A549 (cell line): ENCODE results near the gene NOPCHAP1. TPM values are rescaled to one million over a fixed set of nuclear protein-coding genes. Genes with fewer than 3 reads are reported as not detected.

Experiments used
- ATAC-seq, 2 experiments: fragments of 200-7000 bp in 1 of 2; fragments of >200 bp in 1 of 2; cut with Nextera tagmentation in 1 of 2; cut with Tn5 transposase in 1 of 2; 3 replicates each; pipeline versions ENCODE4 v1.8.0 to v1.9.1; 2018 to 2020; ENCODE audit warnings: mild to moderate bottlenecking in 1 of 2, moderate library complexity in 1 of 2
- CTCF ChIA-PET: fragments of 300-600 bp; sonication (Branson Sonifier 250); formaldehyde crosslinking; extraction: SDS; loops from one replicate; lab custom pipeline; 2021; ENCODE audit warnings: antibody characterized with exemption, inconsistent platforms; lab: Yijun Ruan, JAX
- POLR2A ChIA-PET: fragments of 350-600 bp; formaldehyde crosslinking; extraction: SDS; loops from one replicate; lab custom pipeline; 2021; ENCODE audit warnings: antibody characterized with exemption, inconsistent platforms; lab: Yijun Ruan, JAX
- DNase-seq, 2 experiments: peaks; one replicate each; pipeline versions ENCODE4 v3.0.0 to v3.0.0-alpha.2; 2011 to 2016; ENCODE audit warnings: low read depth in 1 of 2, low spot score in 1 of 2
- FAIRE-seq: peaks from 2 replicates; lab custom pipeline; 2011; peaks lifted over from hg19 to GRCh38; lab: Jason Lieb, UNC
- H3K27ac ChIP-seq, 2 experiments: fragments of >200 bp; sonication (Bioruptor Twin); formaldehyde crosslinking; 3 replicates each; pipeline ENCODE4 v1.5.1; 2016 to 2017
- H3K4me1 ChIP-seq: fragments of >200 bp; sonication (Bioruptor Twin); formaldehyde crosslinking; 3 replicates; pipeline ENCODE4 v1.6.1; 2016
- H3K4me2 ChIP-seq: fragments of >200 bp; sonication (Bioruptor Twin); formaldehyde crosslinking; 3 replicates; pipeline ENCODE4 v1.6.1; 2016
- H3K4me3 ChIP-seq: fragments of >200 bp; sonication (Bioruptor Twin); formaldehyde crosslinking; 3 replicates; pipeline ENCODE4 v1.5.1; 2016
- H3K9me3 ChIP-seq: fragments of >200 bp; sonication (Bioruptor Twin); formaldehyde crosslinking; 3 replicates; pipeline ENCODE4 v1.6.1; 2016
- CBX2 ChIP-seq: fragments of 200-600 bp; sonication (generic); IDR thresholded peaks from 2 replicates; pipeline ENCODE4 v1.6.1; 2016; ENCODE audit warnings: low read depth, mild to moderate bottlenecking, borderline replicate concordance
- CHD2 ChIP-seq: fragments of 150-350 bp; IDR thresholded peaks from 2 replicates; pipeline ENCODE4 v1.6.1; 2014; ENCODE audit warnings: low read length; ENCODE audit not compliant: partially characterized antibody
- CHD4 ChIP-seq: fragments of 200-600 bp; sonication (generic); IDR thresholded peaks from 2 replicates; pipeline ENCODE4 v1.6.1; 2016; ENCODE audit warnings: antibody characterized with exemption, mild to moderate bottlenecking, borderline replicate concordance
- EHF ChIP-seq: fragments of 250-450 bp; sonication (Bioruptor Pico); IDR thresholded peaks from 2 replicates; pipeline ENCODE4 v1.5.0; 2020; ENCODE audit warnings: mild to moderate bottlenecking
- GATA3 ChIP-seq: IDR thresholded peaks from 2 replicates; pipeline ENCODE4 v1.6.1; 2012; ENCODE audit warnings: borderline replicate concordance
- HEYL ChIP-seq: fragments of 250-450 bp; sonication (Bioruptor Pico); IDR thresholded peaks from 2 replicates; pipeline ENCODE4 v1.8.0; 2021; ENCODE audit warnings: mild to moderate bottlenecking, moderate library complexity
- HOXA7 ChIP-seq: fragments of 250-450 bp; sonication (Bioruptor Pico); IDR thresholded peaks from 2 replicates; pipeline ENCODE4 v1.5.0; 2020; ENCODE audit warnings: mild to moderate bottlenecking, moderate library complexity
- HOXB13 ChIP-seq: fragments of 250-450 bp; sonication (Bioruptor Pico); IDR thresholded peaks from 2 replicates; pipeline ENCODE4 v1.5.0; 2020; ENCODE audit warnings: low read depth, mild to moderate bottlenecking, moderate library complexity
- HOXB5 ChIP-seq: fragments of 250-450 bp; sonication (Bioruptor Pico); IDR thresholded peaks from 2 replicates; pipeline ENCODE4 v1.5.0; 2020; ENCODE audit warnings: mild to moderate bottlenecking, moderate library complexity
- POLR2A ChIP-seq: IDR thresholded peaks from 2 replicates; pipeline ENCODE4 v1.6.1; 2012; ENCODE audit warnings: mild to moderate bottlenecking, low read length
- RAD21 ChIP-seq, 2 experiments: fragments of >200 bp in 1 of 2; sonication (Bioruptor Twin) in 1 of 2; formaldehyde crosslinking in 1 of 2; IDR thresholded peaks in 1 of 2; conservative IDR thresholded peaks in 1 of 2; 2 replicates in 1 of 2; 3 replicates in 1 of 2; pipeline ENCODE4 v1.6.1; 2012 to 2018; ENCODE audit warnings: inconsistent platforms in 1 of 2
- TFCP2L1 ChIP-seq: fragments of 250-450 bp; sonication (Bioruptor Pico); IDR thresholded peaks from 2 replicates; pipeline ENCODE4 v1.5.0; 2021; ENCODE audit warnings: mild to moderate bottlenecking
- WGBS: methylation state at CpG from one replicate; pipeline ENCODE4 v1.1.6; 2017; ENCODE audit errors: missing lambda C conversion rate; 5-methylcytosine and 5-hydroxymethylcytosine counted together
- polyA plus RNA-seq, 4 experiments: library from polyadenylated mRNA; depleted of rRNA in 3 of 4; stranded (reverse); fragments of >200 nt; fragmentation: RNase III in 1 of 4; extraction: RNeasy Plus Mini Kit Qiagen cat#74134 plus additional on column Dnase treatment in 1 of 4; gene quantifications; 2 replicates in 3 of 4; 3 replicates in 1 of 4; pipeline ENCODE4 v1.2.3, GENCODE V29; 2011 to 2017
- TF ChIP-seq, protein P1 (sequence below): IDR thresholded peaks from 2 replicates; pipeline ENCODE4 v1.6.1; 2012; ENCODE audit warnings: low read depth, borderline replicate concordance
- TF ChIP-seq, protein P2 (sequence below): fragments of 450-650 bp; IDR thresholded peaks from 2 replicates; pipeline ENCODE4 v1.6.1; 2014; ENCODE audit warnings: antibody characterized with exemption
- TF ChIP-seq, protein P3 (sequence below): fragments of >200 bp; sonication (Bioruptor Twin); formaldehyde crosslinking; IDR thresholded peaks from 3 replicates; pipeline ENCODE4 v1.6.1; 2016
- TF ChIP-seq, protein P4 (sequence below): IDR thresholded peaks from 2 replicates; pipeline ENCODE4 v1.6.1; 2012
- TF ChIP-seq, protein P5 (sequence below): fragments of 250-450 bp; sonication (Bioruptor Pico); IDR thresholded peaks from 2 replicates; pipeline ENCODE4 v1.5.0; 2020; ENCODE audit warnings: low read depth, mild to moderate bottlenecking, moderate library complexity
- TF ChIP-seq, protein P6 (sequence below): fragments of >200 bp; sonication (Bioruptor Twin); formaldehyde crosslinking; IDR thresholded peaks from 3 replicates; pipeline ENCODE4 v1.5.1; 2016
- TF ChIP-seq, protein P7 (sequence below): IDR thresholded peaks from 2 replicates; pipeline ENCODE4 v1.6.1; 2012
- TF ChIP-seq, protein P8 (sequence below): fragments of >200 bp; sonication (Bioruptor Twin); formaldehyde crosslinking; IDR thresholded peaks from 2 replicates; pipeline ENCODE4 v1.6.1; 2016

NOPCHAP1 gene
- polyA plus RNA-seq, 2 of the 4 experiments (the other 2 are of a cell fraction), result 21.7 to 29.5 TPM

DNA sequence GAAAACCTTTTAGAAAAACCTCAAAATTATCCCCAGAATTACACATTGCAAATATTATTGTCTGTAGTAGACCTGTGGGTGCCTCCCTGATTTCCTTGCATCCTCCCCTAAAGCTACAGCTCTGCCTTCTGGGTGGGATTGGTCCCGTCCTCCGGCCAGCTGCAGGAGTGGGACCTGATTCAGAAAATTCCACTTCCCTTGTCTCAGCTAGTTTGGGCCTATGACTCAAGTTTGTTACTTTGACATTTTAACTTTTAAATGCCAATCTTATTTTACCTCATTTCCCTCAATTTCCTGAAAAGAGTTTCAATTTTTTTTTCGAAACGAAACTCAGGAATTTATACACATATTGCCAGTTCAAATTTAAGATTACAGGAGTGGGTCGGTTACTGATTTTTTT is 14.8 kb upstream of the NOPCHAP1 start:
- H3K4me2 ChIP-seq, result no peak overlapping the region
- no peak for DNase-seq
- no peak overlapping the region for H3K27ac ChIP-seq
- H3K4me1 ChIP-seq, result no peaks in the 10 kb centered on the region
- ATAC-seq, result no peak
- TF ChIP-seq HEYL (CRISPR knock-in tag) (no peak), EHF (no peak), HOXB13 (no peak), GATA3 (no peak), CHD2 (no peak), TFCP2L1 (CRISPR knock-in tag) (no peak)
- TF ChIP-seq, protein P1, sequence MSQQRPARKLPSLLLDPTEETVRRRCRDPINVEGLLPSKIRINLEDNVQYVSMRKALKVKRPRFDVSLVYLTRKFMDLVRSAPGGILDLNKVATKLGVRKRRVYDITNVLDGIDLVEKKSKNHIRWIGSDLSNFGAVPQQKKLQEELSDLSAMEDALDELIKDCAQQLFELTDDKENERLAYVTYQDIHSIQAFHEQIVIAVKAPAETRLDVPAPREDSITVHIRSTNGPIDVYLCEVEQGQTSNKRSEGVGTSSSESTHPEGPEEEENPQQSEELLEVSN, result no peak
- TF ChIP-seq, protein P2, sequence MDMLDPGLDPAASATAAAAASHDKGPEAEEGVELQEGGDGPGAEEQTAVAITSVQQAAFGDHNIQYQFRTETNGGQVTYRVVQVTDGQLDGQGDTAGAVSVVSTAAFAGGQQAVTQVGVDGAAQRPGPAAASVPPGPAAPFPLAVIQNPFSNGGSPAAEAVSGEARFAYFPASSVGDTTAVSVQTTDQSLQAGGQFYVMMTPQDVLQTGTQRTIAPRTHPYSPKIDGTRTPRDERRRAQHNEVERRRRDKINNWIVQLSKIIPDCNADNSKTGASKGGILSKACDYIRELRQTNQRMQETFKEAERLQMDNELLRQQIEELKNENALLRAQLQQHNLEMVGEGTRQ, result no peak
- TF ChIP-seq, protein P3, sequence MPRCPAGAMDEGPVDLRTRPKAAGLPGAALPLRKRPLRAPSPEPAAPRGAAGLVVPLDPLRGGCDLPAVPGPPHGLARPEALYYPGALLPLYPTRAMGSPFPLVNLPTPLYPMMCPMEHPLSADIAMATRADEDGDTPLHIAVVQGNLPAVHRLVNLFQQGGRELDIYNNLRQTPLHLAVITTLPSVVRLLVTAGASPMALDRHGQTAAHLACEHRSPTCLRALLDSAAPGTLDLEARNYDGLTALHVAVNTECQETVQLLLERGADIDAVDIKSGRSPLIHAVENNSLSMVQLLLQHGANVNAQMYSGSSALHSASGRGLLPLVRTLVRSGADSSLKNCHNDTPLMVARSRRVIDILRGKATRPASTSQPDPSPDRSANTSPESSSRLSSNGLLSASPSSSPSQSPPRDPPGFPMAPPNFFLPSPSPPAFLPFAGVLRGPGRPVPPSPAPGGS, result no peak
- TF ChIP-seq, protein P4, sequence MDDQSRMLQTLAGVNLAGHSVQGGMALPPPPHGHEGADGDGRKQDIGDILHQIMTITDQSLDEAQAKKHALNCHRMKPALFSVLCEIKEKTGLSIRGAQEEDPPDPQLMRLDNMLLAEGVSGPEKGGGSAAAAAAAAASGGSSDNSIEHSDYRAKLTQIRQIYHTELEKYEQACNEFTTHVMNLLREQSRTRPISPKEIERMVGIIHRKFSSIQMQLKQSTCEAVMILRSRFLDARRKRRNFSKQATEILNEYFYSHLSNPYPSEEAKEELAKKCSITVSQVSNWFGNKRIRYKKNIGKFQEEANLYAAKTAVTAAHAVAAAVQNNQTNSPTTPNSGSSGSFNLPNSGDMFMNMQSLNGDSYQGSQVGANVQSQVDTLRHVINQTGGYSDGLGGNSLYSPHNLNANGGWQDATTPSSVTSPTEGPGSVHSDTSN, result no peak
- TF ChIP-seq, protein P5, sequence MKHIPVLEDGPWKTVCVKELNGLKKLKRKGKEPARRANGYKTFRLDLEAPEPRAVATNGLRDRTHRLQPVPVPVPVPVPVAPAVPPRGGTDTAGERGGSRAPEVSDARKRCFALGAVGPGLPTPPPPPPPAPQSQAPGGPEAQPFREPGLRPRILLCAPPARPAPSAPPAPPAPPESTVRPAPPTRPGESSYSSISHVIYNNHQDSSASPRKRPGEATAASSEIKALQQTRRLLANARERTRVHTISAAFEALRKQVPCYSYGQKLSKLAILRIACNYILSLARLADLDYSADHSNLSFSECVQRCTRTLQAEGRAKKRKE, result no peak
- FAIRE-seq, result no peak
- H3K9me3 ChIP-seq, result no peaks in the 10 kb centered on the region
- H3K4me3 ChIP-seq, result no peak overlapping the region
- ChIA-PET POLR2A (interaction anchor here (0.7 kb wide), 1 partner anchor 15 kb away, joined by 3 read pairs; the partner anchor contains the start of gene NOPCHAP1), CTCF (interaction anchor here (0.6 to 1.9 kb wide), 3 partner anchors 12 to 589 kb away, joined by 3 to 6 read pairs (median 5); no protein-coding TSS in a partner anchor)
- WGBS, result 90% methylated on average over 5 of the region's 5 CpGs

DNA sequence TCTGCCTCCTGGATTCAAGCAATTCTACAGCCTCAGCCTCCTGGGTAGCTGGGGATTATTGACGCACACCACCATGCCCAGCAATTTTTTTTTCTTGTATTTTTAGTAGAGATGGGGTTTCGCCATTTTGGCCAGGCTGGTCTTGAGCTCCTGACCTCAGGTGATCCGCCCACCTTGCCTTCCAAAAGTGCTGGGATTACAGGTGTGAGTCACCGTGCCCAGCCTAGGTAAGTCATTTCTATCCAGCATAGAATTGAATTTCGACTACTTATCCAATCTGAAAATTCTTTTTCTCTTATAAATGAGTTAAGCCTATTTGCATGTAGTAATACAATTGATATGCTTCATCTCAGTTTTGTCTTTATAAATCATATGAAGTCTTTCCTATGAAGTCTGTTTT is 12.9 kb upstream of the NOPCHAP1 start:
- no peak for TF ChIP-seq CHD4
- TF ChIP-seq, protein P6, sequence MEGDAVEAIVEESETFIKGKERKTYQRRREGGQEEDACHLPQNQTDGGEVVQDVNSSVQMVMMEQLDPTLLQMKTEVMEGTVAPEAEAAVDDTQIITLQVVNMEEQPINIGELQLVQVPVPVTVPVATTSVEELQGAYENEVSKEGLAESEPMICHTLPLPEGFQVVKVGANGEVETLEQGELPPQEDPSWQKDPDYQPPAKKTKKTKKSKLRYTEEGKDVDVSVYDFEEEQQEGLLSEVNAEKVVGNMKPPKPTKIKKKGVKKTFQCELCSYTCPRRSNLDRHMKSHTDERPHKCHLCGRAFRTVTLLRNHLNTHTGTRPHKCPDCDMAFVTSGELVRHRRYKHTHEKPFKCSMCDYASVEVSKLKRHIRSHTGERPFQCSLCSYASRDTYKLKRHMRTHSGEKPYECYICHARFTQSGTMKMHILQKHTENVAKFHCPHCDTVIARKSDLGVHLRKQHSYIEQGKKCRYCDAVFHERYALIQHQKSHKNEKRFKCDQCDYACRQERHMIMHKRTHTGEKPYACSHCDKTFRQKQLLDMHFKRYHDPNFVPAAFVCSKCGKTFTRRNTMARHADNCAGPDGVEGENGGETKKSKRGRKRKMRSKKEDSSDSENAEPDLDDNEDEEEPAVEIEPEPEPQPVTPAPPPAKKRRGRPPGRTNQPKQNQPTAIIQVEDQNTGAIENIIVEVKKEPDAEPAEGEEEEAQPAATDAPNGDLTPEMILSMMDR, result no peak
- no peak for TF ChIP-seq HOXB5
- TF ChIP-seq RAD21 (conservative IDR thresholded peaks at IDR 0.05 in 1 of 2, IDR thresholded peaks at IDR 0.05 in 1 of 2), result no peak
- TF ChIP-seq CBX2, result no peak
- no peak for TF ChIP-seq POLR2A
- TF ChIP-seq, protein P7, sequence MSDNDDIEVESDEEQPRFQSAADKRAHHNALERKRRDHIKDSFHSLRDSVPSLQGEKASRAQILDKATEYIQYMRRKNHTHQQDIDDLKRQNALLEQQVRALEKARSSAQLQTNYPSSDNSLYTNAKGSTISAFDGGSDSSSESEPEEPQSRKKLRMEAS, result no peak
- TF ChIP-seq, protein P8, sequence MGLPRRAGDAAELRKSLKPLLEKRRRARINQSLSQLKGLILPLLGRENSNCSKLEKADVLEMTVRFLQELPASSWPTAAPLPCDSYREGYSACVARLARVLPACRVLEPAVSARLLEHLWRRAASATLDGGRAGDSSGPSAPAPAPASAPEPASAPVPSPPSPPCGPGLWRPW, result no peak
- TF ChIP-seq EHF, result no peak
- TF ChIP-seq HOXA7 (CRISPR knock-in tag), result no peak
- TF ChIP-seq, all 56 proteins: peak for 0
- H3K4me2 ChIP-seq, result no peak overlapping the region

More for the DNA sequence above, 12.9 kb upstream of the NOPCHAP1 start:
- FAIRE-seq, result no peak
- no peaks in the 10 kb centered on the region for H3K9me3 ChIP-seq
- no peak for DNase-seq
- no peak overlapping the region for H3K4me3 ChIP-seq
- ChIA-PET CTCF (interaction anchor here (0.7 to 1.3 kb wide), 2 partner anchors 14 to 840 kb away, joined by 3 to 5 read pairs; no protein-coding TSS in a partner anchor), POLR2A (no interaction called here)
- 78% methylated on average over 5 of the region's 5 CpGs for WGBS
- no peak overlapping the region for H3K27ac ChIP-seq
- ATAC-seq, result no peak
- no peaks in the 10 kb centered on the region for H3K4me1 ChIP-seq
